WTC11 (cell line): Measurements from ENCODE around the gene DYRK1A. TPM values are rescaled to one million over a fixed set of nuclear protein-coding genes. Genes with fewer than 3 reads are reported as not detected.
"Not testable (repeated sequence)": the region's sequence is repeated elsewhere in the genome, so short reads cannot be mapped to it uniquely, and the experiment has no call there.

Experiments used
- ATAC-seq: fragments of 200-7000 bp; cut with Tn5 transposase; 2 replicates; pipeline ENCODE4 v1.10.0; 2021; ENCODE audit warnings: mild to moderate bottlenecking, moderate library complexity
- CTCF ChIA-PET: fragments of 300-600 bp; sonication (Branson Sonifier 250); formaldehyde crosslinking; loops from one replicate; lab custom pipeline; 2021; ENCODE audit warnings: antibody characterized with exemption; lab: Charles Lee
- POLR2A ChIA-PET: fragments of 350-600 bp; sonication (Branson Sonifier 250); formaldehyde crosslinking; loops from one replicate; lab custom pipeline; 2021; ENCODE audit warnings: antibody characterized with exemption; lab: Charles Lee
- DNase-seq: peaks from one replicate; pipeline ENCODE4 v3.0.0; 2021; ENCODE audit warnings: low spot score
- H3K27ac Mint-ChIP-seq: 2 replicates; pipeline ENCODE4 v1.8.0; 2021; ENCODE audit warnings: mixed read lengths
- H3K27me3 Mint-ChIP-seq: 2 replicates; pipeline ENCODE4 v1.8.0; 2021; ENCODE audit warnings: low read depth, mild to moderate bottlenecking, moderate library complexity, mixed read lengths
- H3K36me3 Mint-ChIP-seq: 2 replicates; pipeline ENCODE4 v1.8.0; 2021; ENCODE audit warnings: mixed read lengths
- H3K4me1 Mint-ChIP-seq: 2 replicates; pipeline ENCODE4 v1.8.0; 2022; ENCODE audit warnings: mixed read lengths
- H3K4me3 Mint-ChIP-seq: 2 replicates; pipeline ENCODE4 v1.8.0; 2021; ENCODE audit warnings: mild to moderate bottlenecking, moderate library complexity, mixed read lengths
- H3K9me3 Mint-ChIP-seq: 2 replicates; pipeline ENCODE4 v1.8.0; 2021; ENCODE audit warnings: mixed read lengths
- CREM ChIP-seq: sonication (generic); formaldehyde crosslinking; IDR thresholded peaks from 2 replicates; pipeline ENCODE4 v1.8.1; 2022; ENCODE audit warnings: mild to moderate bottlenecking, missing genetic modification reagents, moderate library complexity
- CTCF ChIP-seq: fragments of 200-600 bp; IDR thresholded peaks from 2 replicates; pipeline ENCODE4 v1.8.0; 2022; ENCODE audit warnings: antibody characterized with exemption
- E2F1 ChIP-seq: sonication (generic); formaldehyde crosslinking; IDR thresholded peaks from 2 replicates; pipeline ENCODE4 v1.8.0; 2022; ENCODE audit warnings: mild to moderate bottlenecking, missing genetic modification reagents
- EMX1 ChIP-seq: fragments of 250-450 bp; sonication (Bioruptor Pico); IDR thresholded peaks from 2 replicates; pipeline ENCODE4 v1.8.0; 2021; ENCODE audit warnings: mild to moderate bottlenecking
- ERG ChIP-seq: fragments of 250-450 bp; sonication (Bioruptor Pico); IDR thresholded peaks from 2 replicates; pipeline ENCODE4 v1.8.0; 2021; ENCODE audit warnings: mild to moderate bottlenecking
- FOXK1 ChIP-seq: sonication (generic); formaldehyde crosslinking; IDR thresholded peaks from 2 replicates; pipeline ENCODE4 v1.8.0; 2022; ENCODE audit warnings: mild to moderate bottlenecking, moderate library complexity, missing genetic modification reagents
- HMGXB4 ChIP-seq: sonication (generic); formaldehyde crosslinking; IDR thresholded peaks from 2 replicates; pipeline ENCODE4 v1.8.1; 2023; ENCODE audit warnings: mild to moderate bottlenecking, moderate library complexity, missing genetic modification reagents
- KAT7 ChIP-seq: sonication (generic); formaldehyde crosslinking; IDR thresholded peaks from 2 replicates; pipeline ENCODE4 v1.8.1; 2023; ENCODE audit warnings: missing genetic modification reagents, mild to moderate bottlenecking, borderline replicate concordance
- MAX ChIP-seq: sonication (generic); formaldehyde crosslinking; IDR thresholded peaks from 2 replicates; pipeline ENCODE4 v1.8.0; 2022; ENCODE audit warnings: mild to moderate bottlenecking, missing genetic modification reagents
- MYBL2 ChIP-seq: sonication (generic); formaldehyde crosslinking; IDR thresholded peaks from 2 replicates; pipeline ENCODE4 v1.8.1; 2023; ENCODE audit warnings: mild to moderate bottlenecking, moderate library complexity, missing genetic modification reagents
- PRRX2 ChIP-seq: fragments of 250-450 bp; sonication (Bioruptor Pico); IDR thresholded peaks from 2 replicates; pipeline ENCODE4 v1.8.0; 2021; ENCODE audit warnings: mild to moderate bottlenecking
- TP53 ChIP-seq: sonication (generic); formaldehyde crosslinking; IDR thresholded peaks from 2 replicates; pipeline ENCODE4 v1.8.1; 2023; ENCODE audit warnings: mild to moderate bottlenecking, missing genetic modification reagents
- USF2 ChIP-seq: sonication (generic); formaldehyde crosslinking; IDR thresholded peaks from 2 replicates; pipeline ENCODE4 v1.8.1; 2023; ENCODE audit warnings: mild to moderate bottlenecking, missing genetic modification reagents, moderate library complexity
- ZNF532 ChIP-seq: fragments of 250-450 bp; sonication (Bioruptor Pico); IDR thresholded peaks from 2 replicates; pipeline ENCODE4 v1.9.0; 2021; ENCODE audit warnings: mild to moderate bottlenecking, borderline replicate concordance
- total RNA-seq: library from RNA; stranded (reverse); gene quantifications from 3 replicates; pipeline ENCODE4 v1.2.3, GENCODE V29; 2021

Gene DYRK1A
- total RNA-seq, 1 experiment from 2014 or later, result 56.5 TPM

- POLR2A ChIA-PET, result no interaction called here
- Mint-ChIP-seq H3K27me3 (no peaks in the 10 kb centered on the region), H3K36me3 (no peaks in the 10 kb centered on the region), H3K9me3 (peaks cover 8% of the 10 kb centered on the region; the same call in 1 of the 2 replicates), H3K4me1 (no peaks in the 10 kb centered on the region), H3K27ac (no peak overlapping the region), H3K4me3 (no peak overlapping the region)
- TF ChIP-seq EMX1, result no peak
- no peak for TF ChIP-seq CREM
- TF ChIP-seq ERG (CRISPR knock-in tag), result no peak
- TF ChIP-seq USF2, result no peak
- TF ChIP-seq KAT7 (CRISPR knock-in tag), result no peak
- no peak for TF ChIP-seq PRRX2 (CRISPR knock-in tag)
- no peak for TF ChIP-seq MYBL2 (CRISPR knock-in tag)
- TF ChIP-seq ZNF532 (CRISPR knock-in tag), result no peak
- no peak for TF ChIP-seq E2F1 (CRISPR knock-in tag)
- no peak for TF ChIP-seq TP53 (CRISPR knock-in tag)
- no peak for TF ChIP-seq FOXK1
- CTCF ChIA-PET, result no interaction called here
- ATAC-seq, result no peak
- no peak for DNase-seq
Observed at GRCh38 chr21:37324558-37324957, 42.0 kb upstream of the DYRK1A start.

GRCh38 chr21:37328147-37328546 lies 38.4 kb upstream of the DYRK1A start:
- H3K27me3 Mint-ChIP-seq, POLR2A ChIA-PET, H3K36me3 Mint-ChIP-seq, H3K4me3 Mint-ChIP-seq, H3K9me3 Mint-ChIP-seq, H3K4me1 Mint-ChIP-seq, ATAC-seq, DNase-seq, CTCF ChIA-PET, H3K27ac Mint-ChIP-seq: not testable (repeated sequence)

GRCh38 chr21:37331411-37331810 lies 35.2 kb upstream of the DYRK1A start:
- TF ChIP-seq HMGXB4 (CRISPR knock-in tag) (no peak), CTCF (no peak), MYBL2 (CRISPR knock-in tag) (no peak), MAX (CRISPR knock-in tag) (no peak)
- Mint-ChIP-seq H3K4me3 (no peak overlapping the region), H3K27me3 (no peaks in the 10 kb centered on the region), H3K36me3 (no peaks in the 10 kb centered on the region), H3K27ac (no peak overlapping the region), H3K9me3 (peaks cover 3% of the 10 kb centered on the region; the same call in 1 of the 2 replicates), H3K4me1 (no peaks in the 10 kb centered on the region)
- no peak for DNase-seq
- CTCF ChIA-PET, result interaction anchor here (0.6 kb wide), 1 partner anchor 312 kb away, joined by 3 read pairs; no protein-coding TSS in a partner anchor
- no peak for ATAC-seq
- POLR2A ChIA-PET, result interaction anchor here (0.8 kb wide), 1 partner anchor 64 kb away, joined by 3 read pairs; the partner anchor contains the start of gene VPS26C
